Stimulated activated CD8-positive, alpha-beta memory T cell treated with anti-CD3 and anti-CD28 coated beads, Interleukin-2, amount 100 ng/mL, for 1 hour (primary cell): Measurements from ENCODE around the gene INSR.
"Not testable (repeated sequence)": the region's sequence is repeated elsewhere in the genome, so short reads cannot be mapped to it uniquely, and the experiment has no call there.

ENCODE experiments used
- DNase-seq, 2 donors: peaks; one replicate each; pipeline ENCODE4 v3.0.0-alpha.2; 2020; ENCODE audit warnings: low read depth in 2 of 2

Gene INSR

DNA sequence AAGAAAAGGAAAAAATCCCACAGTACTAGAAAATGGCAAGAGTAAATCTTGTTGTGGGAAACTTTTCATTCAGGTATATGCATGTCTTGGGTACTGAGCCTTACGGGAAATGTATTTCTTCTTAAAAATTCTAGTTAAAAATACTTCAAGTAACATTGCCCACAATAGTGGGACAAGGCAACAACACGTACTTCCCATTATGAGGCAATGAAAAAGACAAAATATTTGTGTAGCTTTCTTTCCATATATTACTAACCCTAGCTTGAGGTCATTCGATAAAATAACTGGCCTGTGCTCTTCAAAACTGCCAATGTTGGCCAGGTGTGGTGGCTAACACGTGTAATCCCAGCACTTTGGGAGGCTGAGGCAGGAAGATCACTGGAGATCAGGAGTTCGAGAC, 99.2 kb downstream of the INSR start:
- DNase-seq, result no peak

DNA sequence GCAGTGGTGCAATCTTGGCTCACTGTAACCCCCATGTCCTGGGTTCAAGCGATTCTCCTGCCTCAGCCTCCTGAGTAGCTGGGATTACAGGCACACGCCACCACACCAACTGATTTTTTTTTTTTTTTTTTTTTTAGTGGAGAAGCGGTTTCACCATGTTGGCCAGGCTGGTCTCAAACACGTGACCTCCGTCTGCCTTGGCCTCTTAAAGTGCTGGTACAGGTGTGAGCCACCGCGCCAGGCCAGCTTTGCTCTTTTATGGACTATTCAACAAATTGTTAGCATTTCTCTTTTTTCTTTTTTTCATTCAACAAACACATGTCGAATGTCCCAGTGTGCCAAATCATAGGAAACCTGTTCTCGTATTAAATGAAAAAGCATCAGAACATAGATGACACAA, 99.6 kb downstream of the INSR start:
- DNase-seq, result no peak

DNA sequence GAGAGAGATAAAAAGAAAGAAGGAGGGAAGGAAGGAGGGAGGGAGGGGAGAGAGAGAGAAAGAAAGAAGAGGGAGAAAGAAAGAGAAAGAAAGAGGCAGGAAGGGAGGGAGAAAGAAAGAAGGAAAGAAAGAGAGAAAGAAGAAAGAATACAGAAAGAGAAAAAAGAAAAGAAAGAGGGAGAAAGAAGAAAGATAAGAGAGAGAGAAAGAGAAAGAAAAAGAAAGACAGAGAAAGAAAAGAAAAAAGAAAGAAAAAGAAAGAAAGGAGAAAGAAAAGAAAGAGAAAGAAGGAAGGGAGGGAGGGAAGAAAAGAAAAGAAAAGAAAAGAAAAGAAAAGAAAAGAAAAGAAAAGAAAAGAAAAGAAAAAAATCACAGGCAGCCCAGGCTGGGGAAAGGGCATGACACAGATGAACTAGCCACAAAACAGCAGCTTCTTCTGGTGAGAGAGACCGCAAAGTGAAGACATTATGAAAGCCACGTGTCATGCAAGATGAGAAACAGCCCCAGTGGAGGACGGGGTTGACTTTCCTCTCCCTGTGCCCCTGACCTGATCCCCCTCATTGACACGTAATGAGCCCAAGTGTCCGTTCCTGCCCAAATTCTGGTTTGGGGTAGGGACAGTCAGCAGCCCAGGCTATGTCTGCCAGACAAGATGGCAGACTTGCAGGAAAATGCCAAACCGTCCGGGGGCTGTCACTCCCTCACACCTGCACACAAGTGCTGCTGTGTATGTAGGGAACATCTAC, 102.1 kb downstream of the INSR start:
- peak; percentile 24 to 41 for DNase-seq

DNA sequence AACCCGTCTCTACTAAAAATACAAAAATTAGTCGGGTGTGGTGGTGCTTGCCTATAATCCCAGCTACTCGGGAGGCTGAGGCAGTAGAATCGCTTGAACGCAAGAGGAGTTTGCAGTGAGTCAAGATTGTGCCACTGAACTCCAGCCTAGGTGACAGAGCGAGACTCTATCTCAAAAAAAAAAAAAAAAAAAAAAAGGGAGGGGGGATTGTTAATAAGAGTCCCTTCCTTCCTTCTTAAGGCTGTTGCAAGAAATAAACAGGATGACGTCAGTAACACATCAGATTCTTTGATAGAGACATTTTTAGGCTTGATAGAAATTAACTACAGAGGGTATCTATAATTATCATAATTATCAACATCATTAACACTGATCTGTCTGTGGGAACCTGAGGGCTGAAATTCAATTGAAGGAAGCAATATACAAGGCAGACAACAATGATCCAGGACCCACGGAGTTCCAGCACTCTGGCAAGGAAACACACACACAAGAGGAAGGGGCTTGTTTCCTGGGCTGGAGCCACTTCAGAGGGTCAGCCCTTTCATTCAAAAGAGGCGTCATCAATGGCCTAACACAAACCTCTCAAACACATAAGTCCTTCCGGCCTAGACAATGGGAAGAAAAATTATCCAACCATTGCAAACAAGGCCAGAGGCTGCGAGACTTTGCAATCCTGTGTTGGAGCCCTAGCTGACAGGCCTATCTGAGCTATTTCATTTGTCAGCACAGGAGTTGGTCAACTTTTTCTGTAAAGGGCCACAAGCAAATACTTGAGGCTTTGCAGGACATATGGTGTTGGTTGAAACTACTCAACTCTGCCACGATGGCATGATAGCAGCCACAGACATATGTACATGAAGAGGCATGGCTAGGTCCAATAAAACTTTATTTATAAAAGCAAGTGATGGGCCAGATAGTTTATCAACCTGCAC, 105.2 kb downstream of the INSR start:
- no peak for DNase-seq

DNA sequence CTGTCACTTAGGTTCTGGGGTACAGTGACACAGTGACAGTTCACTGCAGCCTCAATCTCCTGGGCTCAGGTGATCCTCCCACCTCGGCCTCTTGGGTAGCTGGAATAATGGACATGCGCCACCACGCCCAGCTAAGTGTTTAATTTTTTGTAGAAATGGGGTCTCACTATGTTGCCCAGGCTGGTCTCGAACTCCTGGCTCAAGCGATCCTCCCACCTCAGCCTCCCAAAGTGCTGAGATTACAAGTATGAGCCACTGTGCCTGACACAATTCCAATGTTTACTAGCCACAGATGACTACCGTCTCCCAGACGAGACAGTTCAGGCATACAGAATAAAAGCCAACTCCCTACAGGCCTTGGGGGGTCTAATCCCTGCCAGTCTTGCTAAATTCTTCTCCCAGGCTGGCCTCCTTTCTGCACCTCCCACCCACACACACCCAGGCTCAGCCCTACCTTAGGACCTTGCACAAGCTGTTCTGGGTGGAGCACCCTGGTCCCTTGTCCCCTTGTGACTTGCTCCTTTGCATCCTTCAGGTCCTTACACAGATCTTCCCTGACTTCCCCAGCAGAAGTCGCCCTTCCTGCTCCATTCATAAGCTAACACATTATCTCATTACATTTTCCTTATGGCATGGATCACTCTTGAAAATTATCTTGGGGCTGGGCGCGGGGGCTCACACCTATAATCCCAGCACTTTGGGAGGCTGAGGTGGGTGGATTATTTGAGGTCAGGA, 106.4 kb downstream of the INSR start:
- DNase-seq, result no peak

DNA sequence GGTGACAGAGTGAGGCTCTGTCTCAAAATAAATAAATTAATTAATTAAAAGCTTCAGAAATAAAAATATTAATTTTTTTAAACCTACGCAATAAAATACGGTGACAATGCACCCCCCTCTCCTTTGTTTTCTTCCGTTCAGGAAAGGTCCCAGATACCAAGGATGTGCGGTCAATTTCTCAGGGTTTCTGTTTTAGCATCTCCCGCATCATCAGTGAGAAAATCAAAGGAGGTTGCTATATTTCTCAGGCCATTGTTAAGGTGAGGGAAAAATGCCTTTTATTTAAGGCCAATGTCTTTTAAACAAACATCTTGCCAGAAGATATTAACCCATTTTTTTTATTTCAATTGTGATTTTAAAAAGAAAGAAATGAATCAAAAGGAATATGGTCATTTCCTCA, 111.7 kb downstream of the INSR start:
- no peak for DNase-seq

DNA sequence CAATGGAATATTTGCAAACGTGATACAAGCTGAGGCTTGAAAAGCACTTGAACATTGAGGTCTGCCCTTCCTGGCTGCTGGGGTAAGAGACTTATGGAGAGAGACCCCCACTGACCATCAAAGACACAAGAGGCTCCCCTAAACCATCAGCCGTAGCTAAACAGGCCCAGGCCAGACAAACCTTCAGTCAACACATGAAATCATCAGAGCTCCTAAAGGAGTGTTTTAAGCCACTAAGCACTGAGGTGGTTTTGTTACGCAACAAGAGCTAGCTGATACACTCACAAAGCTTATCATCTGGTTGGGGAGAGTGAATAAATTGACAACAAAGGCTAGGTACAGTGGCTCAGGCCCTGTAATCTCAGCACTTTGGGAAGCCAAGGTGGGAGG, 114.3 kb downstream of the INSR start:
- DNase-seq, result no peak

DNA sequence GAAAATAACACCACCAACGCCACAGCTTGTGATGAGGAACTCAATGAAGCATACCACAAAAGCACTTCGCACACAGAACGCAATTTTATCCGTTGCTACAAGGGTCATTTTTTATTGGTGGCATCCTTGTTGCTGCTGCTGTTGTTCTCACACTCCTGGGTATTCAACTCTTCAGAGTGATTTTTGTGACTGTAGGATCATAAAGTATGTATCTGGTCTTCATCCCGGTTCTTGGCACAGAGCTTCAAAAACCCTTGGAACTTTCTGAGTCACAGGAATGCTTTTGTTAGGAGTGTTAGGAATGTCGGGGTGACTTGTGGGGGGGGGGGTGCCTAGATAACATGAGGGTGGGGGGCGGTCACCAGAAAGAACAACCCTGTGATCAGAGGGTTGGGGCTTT, 116.3 kb downstream of the INSR start:
- DNase-seq, result no peak

DNA sequence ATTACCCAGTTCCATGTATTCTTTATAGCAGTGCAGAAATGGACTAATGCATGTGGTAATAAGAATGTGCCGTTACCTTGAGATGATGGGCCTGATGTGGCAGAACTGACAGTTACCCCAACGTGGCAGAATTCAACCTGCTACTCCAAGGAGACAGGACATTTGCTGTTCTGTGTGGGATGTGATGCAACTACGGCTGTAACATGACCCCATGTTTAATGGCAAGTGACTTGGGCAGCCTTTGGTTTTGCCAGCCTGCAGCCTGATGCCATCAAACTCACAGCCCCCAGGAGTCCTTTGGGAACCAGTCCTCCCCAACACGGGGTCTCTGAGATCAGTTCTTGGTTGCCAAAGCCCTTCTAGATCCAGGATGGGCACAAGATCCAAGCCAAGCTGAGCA, 117.4 kb downstream of the INSR start:
- no peak for DNase-seq

DNA sequence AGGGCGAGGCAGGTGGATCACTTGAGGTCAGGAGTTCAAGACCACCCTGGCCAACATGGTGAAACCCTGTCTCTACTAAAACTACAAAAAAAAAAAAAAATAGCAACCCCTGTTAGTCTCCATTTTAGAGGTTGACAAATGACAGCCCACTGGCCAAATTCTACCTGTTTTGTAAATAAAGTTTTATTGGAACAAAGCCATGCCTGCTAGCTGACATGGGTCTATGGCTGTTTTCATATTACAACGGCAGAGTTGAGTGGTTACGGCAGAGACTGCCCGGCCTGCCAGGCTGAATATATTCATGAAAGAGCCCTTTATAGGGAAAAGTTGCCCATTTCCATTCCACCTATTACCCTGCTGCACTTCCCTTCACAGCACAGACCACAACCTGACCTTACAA, 121.4 kb downstream of the INSR start:
- DNase-seq, result no peak

DNA sequence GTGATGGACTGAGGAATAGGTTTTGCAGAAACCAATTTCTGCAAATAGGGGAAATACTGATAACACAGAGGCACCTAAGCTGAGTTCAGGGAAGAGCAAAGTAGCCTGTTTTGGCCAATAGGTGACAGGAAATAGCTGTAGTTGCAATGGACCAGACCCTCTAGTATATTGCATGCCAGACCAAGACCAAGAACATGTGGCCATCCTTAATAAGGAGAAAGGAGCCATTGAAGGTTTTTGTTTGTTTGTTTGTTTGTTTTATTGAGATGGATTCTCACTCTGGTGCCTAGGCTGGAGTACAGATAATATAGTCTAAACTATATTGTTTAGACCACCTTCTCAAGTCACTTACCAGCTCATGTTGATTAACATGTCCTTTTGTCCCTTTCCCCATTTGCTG, 123.2 kb downstream of the INSR start:
- no peak for DNase-seq

DNA sequence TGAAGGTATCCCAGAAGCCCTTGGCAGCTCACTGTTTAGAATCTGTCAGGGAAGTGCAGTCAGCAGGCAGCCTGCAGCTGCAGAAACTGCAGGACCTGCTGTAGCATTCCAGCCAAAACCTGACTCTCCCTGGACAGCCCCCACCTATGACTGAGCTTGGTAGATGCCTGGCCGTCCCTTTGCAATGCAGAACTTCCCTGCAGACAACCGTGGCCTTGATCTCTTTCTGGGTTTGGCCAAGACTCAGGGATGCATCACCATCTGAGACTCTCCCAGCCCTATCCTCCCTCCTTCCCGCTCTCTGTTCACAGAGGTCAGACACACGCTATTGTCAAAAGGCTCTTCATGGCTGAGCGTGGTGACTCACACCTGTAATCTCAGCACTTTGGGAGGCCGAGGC, 125.3 kb downstream of the INSR start:
- no peak for DNase-seq

DNA sequence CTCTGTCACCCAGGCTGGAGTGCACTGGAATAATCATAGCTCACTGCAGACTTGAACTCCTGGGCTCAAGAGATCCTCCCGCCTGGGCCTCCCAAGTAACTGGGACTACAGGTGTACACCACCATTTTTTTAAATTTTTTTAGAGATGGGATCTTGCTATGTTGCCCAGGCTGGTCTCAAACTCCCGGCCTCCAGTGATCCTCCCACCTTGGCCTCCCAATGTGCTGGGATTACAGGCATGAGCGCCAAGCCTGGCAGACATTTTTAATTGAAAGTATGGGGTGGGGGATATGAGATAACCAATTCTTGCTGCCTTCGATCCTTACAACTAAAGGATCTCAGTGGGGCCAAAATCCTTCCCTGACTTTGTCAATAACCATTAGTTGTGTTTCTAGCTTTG, 132.9 kb downstream of the INSR start:
- no peak for DNase-seq

DNA sequence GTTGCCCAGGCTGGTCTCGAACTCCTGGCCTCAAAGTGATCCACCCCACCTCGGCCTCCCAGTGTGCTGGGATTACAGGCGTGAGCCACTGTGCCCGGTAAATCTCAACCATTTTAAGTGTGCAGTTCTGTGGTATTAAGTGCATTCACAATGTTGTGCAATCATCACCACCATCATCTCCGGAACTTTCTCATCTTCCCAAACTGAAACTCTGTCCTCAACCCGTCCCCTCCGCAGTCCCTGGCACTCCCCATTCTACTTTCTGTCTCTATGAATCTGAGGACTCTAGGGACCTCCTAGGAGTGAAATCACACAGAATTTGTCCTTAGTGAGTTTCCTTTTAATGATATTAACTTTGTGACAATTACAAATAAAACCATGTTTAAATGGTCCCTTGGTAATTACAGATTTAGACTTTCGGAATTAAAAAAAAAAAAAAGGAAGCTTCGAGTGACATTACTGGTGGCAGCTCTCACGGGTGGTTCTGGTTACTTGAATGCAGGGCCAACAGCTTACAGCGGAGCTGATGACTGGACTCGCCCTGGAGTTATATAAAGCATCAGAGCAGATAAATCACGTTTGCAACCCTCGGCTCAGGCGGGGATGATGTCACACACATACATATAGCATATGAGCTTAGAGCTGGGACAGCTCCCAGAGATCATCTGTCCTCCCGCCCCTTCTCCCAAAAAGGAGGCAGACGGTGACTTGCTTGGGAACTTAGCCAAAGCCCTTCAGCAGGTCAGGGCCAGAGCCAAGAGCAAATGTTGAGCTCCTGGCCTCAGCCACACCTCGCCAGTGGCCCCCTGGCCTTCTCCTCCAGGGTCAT, 134.9 kb downstream of the INSR start:
- no peak for DNase-seq

DNA sequence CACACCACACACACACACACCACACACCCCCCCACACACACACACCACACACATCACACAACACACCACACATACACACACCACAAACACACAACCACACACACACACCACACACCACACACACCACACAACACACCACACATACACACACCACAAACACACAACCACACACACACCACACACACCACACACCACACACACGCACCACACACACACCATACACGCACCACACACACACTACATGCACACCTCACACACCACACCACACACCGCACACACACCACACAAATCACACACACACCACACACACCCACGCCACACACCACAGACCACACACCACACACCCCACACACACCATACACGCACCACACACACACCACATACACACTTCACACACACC, 141.2 kb downstream of the INSR start:
- DNase-seq, result no peak

DNA sequence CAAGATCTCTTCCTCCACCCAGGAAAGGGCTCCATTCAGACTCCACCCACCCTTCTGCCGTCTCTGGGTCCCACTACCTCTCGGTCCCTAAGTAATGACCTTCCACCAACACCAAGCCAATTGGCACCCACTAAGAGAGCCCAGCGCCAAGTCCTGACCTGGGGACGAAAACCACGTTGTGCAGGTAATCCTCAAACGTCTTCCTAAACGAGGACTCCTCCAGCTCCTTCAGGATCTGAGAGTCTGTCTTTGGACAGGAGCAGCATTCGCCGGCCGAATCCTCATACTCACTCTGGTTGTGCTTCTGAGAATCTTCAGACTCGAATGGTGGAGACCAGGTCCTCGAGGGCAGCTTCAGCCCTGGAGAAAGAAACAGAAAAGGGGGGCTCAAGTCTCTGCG, 141.6 kb downstream of the INSR start:
- DNase-seq, result no peak

DNA sequence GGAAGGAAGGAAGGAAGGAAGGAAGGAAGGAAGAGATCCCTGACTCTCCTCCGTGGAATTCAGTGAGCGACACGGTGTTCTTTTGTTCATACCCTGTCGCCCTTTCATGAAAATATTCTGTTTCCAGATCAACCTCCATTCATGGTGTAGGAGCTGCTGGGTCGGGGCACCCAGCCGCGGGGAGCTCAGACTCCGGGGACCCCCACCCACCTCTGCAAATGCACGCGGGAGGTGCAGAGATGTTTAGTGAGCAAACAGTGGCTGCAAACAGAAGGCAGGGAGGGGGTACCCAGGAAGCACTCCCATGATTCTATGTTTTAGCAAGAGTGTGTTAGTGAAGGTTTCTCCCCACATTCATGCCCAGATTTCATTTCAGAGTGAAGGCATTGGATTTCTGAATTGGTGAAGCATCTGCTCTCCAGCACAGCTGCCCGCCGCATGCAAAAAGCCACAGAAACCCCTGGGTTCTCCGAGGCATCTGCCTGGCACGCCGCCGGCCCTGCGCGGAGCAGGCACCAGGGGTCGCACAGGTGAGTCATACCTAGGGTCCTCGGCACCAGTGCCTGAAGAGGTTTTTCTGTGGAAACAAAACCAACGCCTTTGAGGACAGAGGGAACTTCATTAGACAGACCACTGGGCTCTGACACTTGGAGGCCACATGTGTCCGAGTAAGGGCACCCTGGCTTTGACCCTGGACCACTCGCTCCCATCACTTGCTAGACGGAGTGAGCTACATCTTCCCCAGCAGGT, 144.1 kb downstream of the INSR start:
- no peak for DNase-seq

DNA sequence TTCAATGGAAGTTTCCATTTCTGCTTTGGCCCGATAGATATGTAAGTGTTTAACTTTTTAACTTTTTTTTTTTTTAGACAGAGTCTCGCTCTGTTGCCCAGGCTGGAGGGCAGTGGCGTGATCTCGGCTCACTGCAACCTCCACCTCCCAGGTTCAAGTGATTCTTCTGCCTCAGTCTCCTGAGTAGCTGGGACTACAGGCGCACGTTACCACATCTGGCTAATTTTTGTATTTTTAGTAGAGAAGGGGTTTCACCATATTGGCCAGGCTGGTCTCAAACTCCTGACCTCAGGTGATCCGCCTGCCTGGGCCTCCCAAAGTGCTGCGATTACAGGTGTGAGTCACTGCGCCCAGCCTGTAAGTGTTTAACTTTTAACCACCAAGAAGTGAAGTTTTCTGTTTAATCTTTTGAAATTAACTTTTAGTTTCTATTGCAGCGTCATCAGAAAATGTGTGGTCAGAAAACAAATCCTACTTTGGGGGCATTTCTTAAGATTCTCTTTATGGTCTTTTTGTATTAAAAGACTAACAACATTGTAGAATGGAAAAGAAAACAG, 147.0 kb downstream of the INSR start:
- DNase-seq, result not testable (repeated sequence)

DNA sequence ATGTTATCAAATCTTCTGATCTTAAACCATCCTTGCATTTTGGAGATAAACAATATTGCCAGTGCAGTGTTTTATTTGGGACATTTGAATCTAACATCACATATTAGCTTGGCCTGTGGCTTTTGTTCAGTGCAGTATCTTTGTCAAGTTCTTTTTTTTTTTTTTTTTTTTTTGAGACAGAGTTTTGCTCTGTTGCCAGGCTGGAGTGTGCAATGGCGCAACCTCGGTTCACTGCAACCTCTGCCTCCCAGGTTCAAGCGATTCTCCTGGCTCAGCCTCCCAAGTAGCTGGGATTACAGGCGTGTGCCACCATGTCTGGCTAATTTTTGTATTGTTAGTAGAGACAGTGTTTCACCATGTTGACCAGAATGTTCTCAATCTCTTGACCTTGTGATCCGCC, 148.1 kb downstream of the INSR start:
- DNase-seq, result not testable (repeated sequence)

DNA sequence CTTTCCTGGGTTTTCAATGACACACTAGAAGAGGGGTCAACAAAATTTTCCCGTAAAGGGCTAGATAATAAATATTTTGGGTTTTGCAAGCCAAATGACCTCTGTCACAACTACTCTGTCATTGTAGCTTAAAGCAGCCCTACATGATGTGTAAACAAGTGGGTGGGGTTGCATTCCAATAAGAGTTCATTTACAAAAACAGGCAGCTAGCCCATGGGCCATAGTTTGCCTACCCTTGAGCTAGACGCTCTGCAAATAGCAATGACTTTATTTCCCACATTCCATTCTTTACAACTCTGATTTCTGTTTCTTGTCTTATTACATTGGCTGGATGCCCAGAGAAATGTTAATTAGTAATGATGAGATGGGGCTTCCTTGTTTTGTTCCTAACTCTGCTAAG, 148.7 kb downstream of the INSR start:
- no peak for DNase-seq

DNA sequence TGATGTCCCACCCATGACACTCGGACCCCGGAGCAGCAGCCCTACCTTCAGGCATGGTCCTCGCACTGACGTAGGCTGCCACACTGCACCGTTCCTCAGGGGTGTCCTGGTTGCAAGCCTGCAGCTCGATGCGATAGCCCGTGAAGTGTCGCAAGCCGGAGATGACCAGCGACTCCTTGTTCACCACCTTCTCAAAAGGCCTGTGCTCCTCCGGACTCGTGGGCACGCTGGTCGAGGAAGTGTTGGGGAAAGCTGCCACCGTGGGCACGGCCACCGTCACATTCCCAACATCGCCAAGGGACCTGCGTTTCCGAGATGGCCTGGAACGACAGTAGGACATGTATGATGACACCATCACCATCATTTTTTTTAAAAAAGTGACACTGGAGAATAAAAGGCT, 151.4 kb downstream of the INSR start:
- no peak for DNase-seq
